ENCODE data around the gene PAQR9. TPM values are rescaled to one million over a fixed set of nuclear protein-coding genes. Genes with fewer than 3 reads are reported as not detected.

PAQR9 gene
- total RNA-seq, 1 donor from 2014 or later = 0.23 TPM

DNA sequence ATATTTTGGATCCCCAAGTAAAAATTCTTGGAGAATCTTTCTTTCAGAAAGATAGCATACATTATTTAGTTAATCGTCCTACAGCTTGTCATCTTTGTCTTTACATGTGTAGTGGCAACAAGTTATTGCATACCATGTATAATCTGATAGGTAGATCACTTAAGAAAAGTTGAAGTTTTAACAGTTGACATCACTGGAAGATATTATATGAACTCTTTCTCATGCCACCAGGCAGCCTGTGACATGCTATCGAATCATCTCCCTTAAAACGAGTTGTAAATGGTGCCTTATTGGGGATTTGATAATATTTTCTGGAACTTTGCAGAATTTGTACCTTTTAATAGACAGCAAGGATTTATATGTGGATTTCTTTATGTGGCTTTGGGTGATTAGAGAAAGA is 46.5 kb upstream of the PAQR9 start:
- Histone ChIP-seq H3K9ac (ENCODE audit: low read length) (no peak overlapping the region), H4K20me1 (ENCODE audit: insufficient read depth, low read length) (peaks cover 56% of the 10 kb centered on the region), H2AFZ (ENCODE audit: low read depth, low read length) (no peak overlapping the region), H3K9me3 (ENCODE audit: insufficient read depth, low read depth, low read length) (no peaks in the 10 kb centered on the region), H3K36me3 (ENCODE audit: insufficient read depth, low read length) (peaks cover 4% of the 10 kb centered on the region), H3K4me3 (ENCODE audit: insufficient read depth, low read depth, low read length) (no peak overlapping the region), H3K4me1 (ENCODE audit: insufficient read depth, low read length) (no peaks in the 10 kb centered on the region), H3K4me2 (ENCODE audit: low read length) (peak overlapping the region; percentile 11), H3K27me3 (ENCODE audit: insufficient read depth, low read length) (no peaks in the 10 kb centered on the region), H3K27ac (ENCODE audit: low read depth, low read length) (no peak overlapping the region), H3K79me2 (ENCODE audit: insufficient read depth, low read length) (peaks cover 100% of the 10 kb centered on the region)
- H3K4me3 Mint-ChIP-seq (ENCODE audit: unreplicated experiment) = no peak overlapping the region
- no peaks in the 10 kb centered on the region for H3K36me3 Mint-ChIP-seq (ENCODE audit: low read depth, unreplicated experiment)
- DNase-seq (ENCODE audit: low read depth) (no peak), FAIRE-seq (no peak)
- H3K27ac Mint-ChIP-seq (ENCODE audit: unreplicated experiment) = no peak overlapping the region
- no peaks in the 10 kb centered on the region for H3K9me3 Mint-ChIP-seq (ENCODE audit: unreplicated experiment)
- TF ChIP-seq EZH2 (IDR thresholded peaks at IDR 0.05; ENCODE audit: insufficient read depth, low read length) = no peak
- TF ChIP-seq, protein P1, sequence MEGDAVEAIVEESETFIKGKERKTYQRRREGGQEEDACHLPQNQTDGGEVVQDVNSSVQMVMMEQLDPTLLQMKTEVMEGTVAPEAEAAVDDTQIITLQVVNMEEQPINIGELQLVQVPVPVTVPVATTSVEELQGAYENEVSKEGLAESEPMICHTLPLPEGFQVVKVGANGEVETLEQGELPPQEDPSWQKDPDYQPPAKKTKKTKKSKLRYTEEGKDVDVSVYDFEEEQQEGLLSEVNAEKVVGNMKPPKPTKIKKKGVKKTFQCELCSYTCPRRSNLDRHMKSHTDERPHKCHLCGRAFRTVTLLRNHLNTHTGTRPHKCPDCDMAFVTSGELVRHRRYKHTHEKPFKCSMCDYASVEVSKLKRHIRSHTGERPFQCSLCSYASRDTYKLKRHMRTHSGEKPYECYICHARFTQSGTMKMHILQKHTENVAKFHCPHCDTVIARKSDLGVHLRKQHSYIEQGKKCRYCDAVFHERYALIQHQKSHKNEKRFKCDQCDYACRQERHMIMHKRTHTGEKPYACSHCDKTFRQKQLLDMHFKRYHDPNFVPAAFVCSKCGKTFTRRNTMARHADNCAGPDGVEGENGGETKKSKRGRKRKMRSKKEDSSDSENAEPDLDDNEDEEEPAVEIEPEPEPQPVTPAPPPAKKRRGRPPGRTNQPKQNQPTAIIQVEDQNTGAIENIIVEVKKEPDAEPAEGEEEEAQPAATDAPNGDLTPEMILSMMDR (IDR thresholded peaks at IDR 0.05; ENCODE audit: insufficient read depth, low read depth, low read length) = no peak
- no peaks in the 10 kb centered on the region for H3K27me3 Mint-ChIP-seq (ENCODE audit: low read depth, unreplicated experiment)
- peaks cover 16% of the 10 kb centered on the region for H3K4me1 Mint-ChIP-seq (ENCODE audit: low read depth, unreplicated experiment)

DNA sequence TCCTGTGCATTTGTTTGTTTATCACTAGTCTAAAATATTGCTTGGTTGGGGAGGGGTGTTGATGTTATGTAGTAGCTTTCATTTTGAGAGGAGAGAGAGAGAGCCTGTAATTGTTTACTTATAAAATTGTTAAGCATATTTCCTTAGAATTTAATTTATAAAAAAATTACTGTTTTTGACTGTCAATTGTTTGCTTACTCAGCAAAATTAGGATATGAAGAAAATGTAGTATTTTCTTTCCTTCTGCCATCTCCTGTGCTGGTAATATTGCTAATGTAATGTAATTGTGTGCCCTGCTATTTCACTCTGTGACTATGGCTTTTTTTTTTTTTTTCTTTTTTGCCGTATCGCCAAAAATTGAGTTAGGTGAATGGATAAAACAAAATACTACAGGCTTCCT is 41.3 kb upstream of the PAQR9 start:
- TF ChIP-seq, protein P1 (IDR thresholded peaks at IDR 0.05; ENCODE audit: insufficient read depth, low read depth, low read length) = no peak
- TF ChIP-seq EZH2 (IDR thresholded peaks at IDR 0.05; ENCODE audit: insufficient read depth, low read length) = no peak
- H3K36me3 Mint-ChIP-seq (ENCODE audit: low read depth, unreplicated experiment) = no peaks in the 10 kb centered on the region
- no peak for FAIRE-seq
- Histone ChIP-seq H3K79me2 (ENCODE audit: insufficient read depth, low read length) (peaks cover 84% of the 10 kb centered on the region), H3K27me3 (ENCODE audit: insufficient read depth, low read length) (no peaks in the 10 kb centered on the region), H3K4me3 (ENCODE audit: insufficient read depth, low read depth, low read length) (no peak overlapping the region), H4K20me1 (ENCODE audit: insufficient read depth, low read length) (peaks cover 49% of the 10 kb centered on the region), H3K27ac (ENCODE audit: low read depth, low read length) (no peak overlapping the region), H3K9ac (ENCODE audit: low read length) (no peak overlapping the region), H3K4me2 (ENCODE audit: low read length) (no peak overlapping the region), H2AFZ (ENCODE audit: low read depth, low read length) (no peak overlapping the region), H3K36me3 (ENCODE audit: insufficient read depth, low read length) (no peaks in the 10 kb centered on the region), H3K4me1 (ENCODE audit: insufficient read depth, low read length) (peaks cover 5% of the 10 kb centered on the region), H3K9me3 (ENCODE audit: insufficient read depth, low read depth, low read length) (no peaks in the 10 kb centered on the region)
- H3K4me1 Mint-ChIP-seq (ENCODE audit: low read depth, unreplicated experiment) = peaks cover 9% of the 10 kb centered on the region
- H3K27me3 Mint-ChIP-seq (ENCODE audit: low read depth, unreplicated experiment) = no peaks in the 10 kb centered on the region
- H3K4me3 Mint-ChIP-seq (ENCODE audit: unreplicated experiment) = no peak overlapping the region
- DNase-seq (ENCODE audit: low read depth) = no peak
- no peaks in the 10 kb centered on the region for H3K9me3 Mint-ChIP-seq (ENCODE audit: unreplicated experiment)
- no peak overlapping the region for H3K27ac Mint-ChIP-seq (ENCODE audit: unreplicated experiment)

DNA sequence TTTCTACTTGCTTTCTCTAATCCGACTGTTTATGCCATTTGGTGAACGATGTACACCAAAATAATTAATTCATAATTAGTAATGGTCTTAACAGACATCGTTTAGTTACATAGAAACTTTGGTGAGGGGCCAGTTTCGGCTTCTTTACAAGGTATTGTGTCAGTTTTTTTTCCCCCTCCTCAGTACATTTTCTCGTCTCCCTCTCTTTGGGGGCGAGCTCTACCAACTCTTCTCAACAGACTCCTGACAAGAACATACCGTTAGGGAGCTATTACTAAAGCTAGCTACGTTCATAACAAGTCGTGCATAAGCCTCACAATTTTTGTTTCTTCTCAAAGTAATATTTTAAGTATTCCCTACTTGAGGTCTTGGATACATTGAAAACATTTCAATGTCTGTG is 39.3 kb upstream of the PAQR9 start:
- H3K27ac Mint-ChIP-seq (ENCODE audit: unreplicated experiment) = peak overlapping the region; percentile 99
- Histone ChIP-seq H4K20me1 (ENCODE audit: insufficient read depth, low read length) (peaks cover 33% of the 10 kb centered on the region), H3K4me3 (ENCODE audit: insufficient read depth, low read depth, low read length) (peak overlapping the region; percentile 99), H3K79me2 (ENCODE audit: insufficient read depth, low read length) (peaks cover 66% of the 10 kb centered on the region), H3K9ac (ENCODE audit: low read length) (peak overlapping the region; percentile 100), H3K9me3 (ENCODE audit: insufficient read depth, low read depth, low read length) (no peaks in the 10 kb centered on the region), H3K27me3 (ENCODE audit: insufficient read depth, low read length) (no peaks in the 10 kb centered on the region), H3K4me2 (ENCODE audit: low read length) (peak overlapping the region; percentile 92), H3K4me1 (ENCODE audit: insufficient read depth, low read length) (peaks cover 11% of the 10 kb centered on the region), H3K27ac (ENCODE audit: low read depth, low read length) (peak overlapping the region; percentile 95), H2AFZ (ENCODE audit: low read depth, low read length) (peak overlapping the region; percentile 99), H3K36me3 (ENCODE audit: insufficient read depth, low read length) (no peaks in the 10 kb centered on the region)
- H3K4me1 Mint-ChIP-seq (ENCODE audit: low read depth, unreplicated experiment) = peaks cover 18% of the 10 kb centered on the region
- H3K4me3 Mint-ChIP-seq (ENCODE audit: unreplicated experiment) = peak overlapping the region; percentile 97
- no peaks in the 10 kb centered on the region for H3K36me3 Mint-ChIP-seq (ENCODE audit: low read depth, unreplicated experiment)
- DNase-seq (ENCODE audit: low read depth) = no peak
- no peaks in the 10 kb centered on the region for H3K27me3 Mint-ChIP-seq (ENCODE audit: low read depth, unreplicated experiment)
- no peak for TF ChIP-seq EZH2 (IDR thresholded peaks at IDR 0.05; ENCODE audit: insufficient read depth, low read length)
- TF ChIP-seq, protein P1 (IDR thresholded peaks at IDR 0.05; ENCODE audit: insufficient read depth, low read depth, low read length) = no peak
- no peaks in the 10 kb centered on the region for H3K9me3 Mint-ChIP-seq (ENCODE audit: unreplicated experiment)
- no peak for FAIRE-seq
